BJ (cell line): ENCODE results near the gene ZFP30. TPM values are rescaled to one million over a fixed set of nuclear protein-coding genes. Genes with fewer than 3 reads are reported as not detected.

Experiments used
- CTCF ChIA-PET: fragments of 350-600 bp; formaldehyde crosslinking; extraction: SDS; loops from one replicate; lab custom pipeline; 2021; ENCODE audit warnings: antibody characterized with exemption, inconsistent platforms; lab: Yijun Ruan, JAX
- POLR2A ChIA-PET: fragments of 300-600 bp; sonication (Branson Sonifier 250); formaldehyde crosslinking; extraction: SDS; loops from one replicate; lab custom pipeline; 2021; ENCODE audit warnings: antibody characterized with exemption; lab: Charles Lee
- DNase-seq: peaks from one replicate; pipeline ENCODE4 v3.0.0-alpha.2; 2011; ENCODE audit warnings: low read depth
- H3K27me3 ChIP-seq: 2 replicates; pipeline ENCODE4 v1.6.0; 2011; ENCODE audit warnings: low read length; ENCODE audit not compliant: control insufficient read depth, insufficient read depth
- H3K36me3 ChIP-seq: 2 replicates; pipeline ENCODE4 v1.5.1; 2011; ENCODE audit warnings: low read length; ENCODE audit not compliant: control insufficient read depth, insufficient read depth
- H3K4me3 ChIP-seq: 2 replicates; pipeline ENCODE4 v1.5.1; 2011; ENCODE audit warnings: low read depth, mild to moderate bottlenecking, control low read depth, low read length
- polyA plus RNA-seq: library from polyadenylated mRNA; depleted of rRNA; stranded (reverse); fragments of >200 nt; gene quantifications from 2 replicates; pipeline ENCODE4 v1.2.3, GENCODE V29; 2011
- TF ChIP-seq, protein P1 (sequence below): IDR thresholded peaks from 2 replicates; pipeline ENCODE4 v1.5.1; 2011; ENCODE audit warnings: low read depth, mild to moderate bottlenecking, control low read depth, inconsistent platforms, low read length, moderate library complexity; ENCODE audit not compliant: insufficient read depth

Gene ZFP30
- polyA plus RNA-seq, 1 experiment: 3.9 TPM

GRCh38 chr19:37594304-37594981, 60.8 kb downstream of the ZFP30 start, which contains the start of the genes ZNF540 and ZNF571:
Gene ZNF540, plus strand, starts transcription at chr19:37594876. Its CDS starts 3,572 bp downstream, at chr19:37598448.
Gene ZNF571, minus strand, starts transcription at chr19:37594792. Its CDS starts 8,116 bp downstream, at chr19:37586676.
- H3K27me3 ChIP-seq: no peaks in the 10 kb centered on the region
- CTCF ChIA-PET: interaction anchor here (0.9 to 1.7 kb wide), 2 partner anchors 11 to 224 kb away, joined by 3 to 4 read pairs; partner anchors contain the start of gene ZNF527
- POLR2A ChIA-PET: no interaction called here
- H3K4me3 ChIP-seq: peak within 1 kb of the TSS; percentile 89
- peak; percentile 67 for DNase-seq
- TF ChIP-seq, protein P1, sequence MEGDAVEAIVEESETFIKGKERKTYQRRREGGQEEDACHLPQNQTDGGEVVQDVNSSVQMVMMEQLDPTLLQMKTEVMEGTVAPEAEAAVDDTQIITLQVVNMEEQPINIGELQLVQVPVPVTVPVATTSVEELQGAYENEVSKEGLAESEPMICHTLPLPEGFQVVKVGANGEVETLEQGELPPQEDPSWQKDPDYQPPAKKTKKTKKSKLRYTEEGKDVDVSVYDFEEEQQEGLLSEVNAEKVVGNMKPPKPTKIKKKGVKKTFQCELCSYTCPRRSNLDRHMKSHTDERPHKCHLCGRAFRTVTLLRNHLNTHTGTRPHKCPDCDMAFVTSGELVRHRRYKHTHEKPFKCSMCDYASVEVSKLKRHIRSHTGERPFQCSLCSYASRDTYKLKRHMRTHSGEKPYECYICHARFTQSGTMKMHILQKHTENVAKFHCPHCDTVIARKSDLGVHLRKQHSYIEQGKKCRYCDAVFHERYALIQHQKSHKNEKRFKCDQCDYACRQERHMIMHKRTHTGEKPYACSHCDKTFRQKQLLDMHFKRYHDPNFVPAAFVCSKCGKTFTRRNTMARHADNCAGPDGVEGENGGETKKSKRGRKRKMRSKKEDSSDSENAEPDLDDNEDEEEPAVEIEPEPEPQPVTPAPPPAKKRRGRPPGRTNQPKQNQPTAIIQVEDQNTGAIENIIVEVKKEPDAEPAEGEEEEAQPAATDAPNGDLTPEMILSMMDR: no peak
- no peaks in the 10 kb centered on the region for H3K36me3 ChIP-seq

GRCh38 chr19:37593996-37594303, 61.3 kb downstream of the ZFP30 start:
- Histone ChIP-seq H3K36me3 (no peaks in the 10 kb centered on the region), H3K27me3 (no peaks in the 10 kb centered on the region), H3K4me3 (peak overlapping the region; percentile 89)
- no peak for DNase-seq
- CTCF ChIA-PET: interaction anchor here (1.7 kb wide), 1 partner anchor 11 kb away, joined by 4 read pairs; no protein-coding TSS in a partner anchor
- POLR2A ChIA-PET: no interaction called here
- TF ChIP-seq, protein P1: no peak

DNA sequence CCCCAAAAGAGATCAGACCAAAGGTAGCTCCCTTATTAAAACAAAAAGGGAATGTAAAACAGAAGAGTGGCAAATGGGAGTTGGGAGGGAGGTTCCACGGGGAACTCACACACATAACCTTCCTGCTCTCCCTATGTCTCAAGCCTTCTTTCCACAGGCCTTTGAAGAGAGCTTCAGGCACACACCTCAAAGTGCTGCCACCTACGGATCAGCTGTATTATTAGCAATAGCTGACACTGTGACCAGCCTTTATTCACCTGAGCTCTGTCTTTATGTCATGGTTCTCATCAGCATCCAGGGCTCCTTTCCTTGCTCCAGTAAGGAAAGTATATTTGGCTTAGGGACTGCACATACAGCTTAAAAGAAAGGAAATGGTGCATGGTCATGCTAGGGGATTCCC, 71.9 kb downstream of the ZFP30 start:
- TF ChIP-seq, protein P1: no peak
- POLR2A ChIA-PET: no interaction called here
- peaks cover 9% of the 10 kb centered on the region for H3K36me3 ChIP-seq
- H3K27me3 ChIP-seq: no peaks in the 10 kb centered on the region
- no peak for DNase-seq
- H3K4me3 ChIP-seq: no peak overlapping the region
- CTCF ChIA-PET: interaction anchor here (1.1 kb wide), 1 partner anchor 10 kb away, joined by 4 read pairs; the partner anchor contains the start of gene ZNF571

GRCh38 chr19:37572203-37572602, 83.1 kb downstream of the ZFP30 start:
- TF ChIP-seq, protein P1: no peak
- Histone ChIP-seq H3K4me3 (no peak overlapping the region), H3K27me3 (no peaks in the 10 kb centered on the region), H3K36me3 (no peaks in the 10 kb centered on the region)
- ChIA-PET CTCF (no interaction called here), POLR2A (no interaction called here)
- no peak for DNase-seq

- Histone ChIP-seq H3K36me3 (no peaks in the 10 kb centered on the region), H3K27me3 (no peaks in the 10 kb centered on the region), H3K4me3 (no peak overlapping the region)
- no peak for DNase-seq
- TF ChIP-seq, protein P1: no peak
- ChIA-PET POLR2A (no interaction called here), CTCF (no interaction called here)
These were observed 89.9 kb downstream of the ZFP30 start for GRCh38 chr19:37565370-37565669.
